ENCODE results near the gene TMEM9.

The TMEM9 gene

DNA sequence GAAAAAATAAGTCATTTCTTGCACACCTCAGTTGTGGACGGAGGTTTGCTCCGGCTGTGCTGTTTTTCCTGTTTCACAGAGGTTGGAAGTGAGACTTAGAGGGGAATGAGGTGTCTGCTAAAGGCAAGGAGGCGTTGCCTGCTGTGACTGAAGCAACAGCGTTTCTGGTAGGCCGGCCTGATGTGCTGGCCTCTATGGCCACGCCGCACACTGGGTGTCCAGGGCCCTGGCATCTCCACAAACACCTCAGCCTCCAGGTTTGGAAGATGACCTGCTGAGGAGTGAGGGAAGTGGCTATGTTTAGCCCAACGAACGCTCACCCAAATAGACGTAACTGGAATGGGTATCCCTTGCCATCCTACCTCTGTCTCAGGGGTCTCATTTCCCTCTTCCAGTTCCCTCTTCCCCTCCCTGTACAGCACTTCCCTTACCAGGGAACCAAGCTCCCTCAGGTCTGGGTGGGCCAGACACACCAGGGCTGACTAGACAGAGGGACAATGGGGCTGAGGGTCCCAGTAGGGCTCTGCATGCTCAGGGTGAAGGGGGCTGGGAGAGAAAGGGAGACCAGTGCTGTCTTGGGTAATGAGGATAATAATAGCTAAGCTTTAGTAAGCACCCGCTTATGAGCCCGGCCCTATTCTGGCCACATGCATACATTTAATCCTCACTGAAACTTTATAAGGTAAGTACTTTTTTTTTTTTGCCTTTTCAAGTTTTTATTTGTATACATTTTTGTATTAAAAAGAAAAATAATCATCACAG is 53.9 kb downstream of the TMEM9 start:
- no peak for DNase-seq

DNA sequence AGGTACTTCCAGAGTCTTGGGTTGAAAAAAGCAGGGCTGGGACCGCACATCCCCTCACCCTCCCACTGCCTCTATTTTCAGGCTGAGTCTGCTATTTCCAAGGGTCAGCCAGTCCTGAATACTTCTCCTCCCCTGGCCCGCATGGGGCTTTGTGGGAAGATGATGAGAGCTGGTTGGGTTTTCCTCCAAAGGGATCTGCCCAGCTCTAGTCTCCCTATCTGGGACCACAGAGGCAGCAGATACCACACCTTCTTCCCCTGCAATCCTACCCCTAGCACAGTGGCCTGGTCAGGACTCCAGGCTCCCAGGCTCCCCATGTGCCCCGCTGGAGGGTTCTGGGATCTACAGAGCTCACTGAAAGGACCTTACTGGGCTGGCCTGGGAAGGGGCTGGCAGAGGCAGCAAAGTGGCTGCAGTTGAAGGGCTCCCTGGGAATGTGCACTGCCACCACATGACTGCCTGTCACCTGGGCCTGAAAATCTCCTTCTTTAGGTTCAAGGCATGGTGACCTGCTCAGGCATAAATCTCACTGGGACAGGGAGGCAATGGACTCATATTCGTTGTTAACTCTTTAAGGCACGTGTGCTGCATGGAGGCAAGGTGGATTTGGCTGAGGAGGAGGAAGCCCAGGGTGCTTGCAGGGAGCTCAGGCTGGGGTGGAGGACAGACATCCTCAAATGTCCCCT is 55.1 kb downstream of the TMEM9 start:
- no peak for DNase-seq

DNA sequence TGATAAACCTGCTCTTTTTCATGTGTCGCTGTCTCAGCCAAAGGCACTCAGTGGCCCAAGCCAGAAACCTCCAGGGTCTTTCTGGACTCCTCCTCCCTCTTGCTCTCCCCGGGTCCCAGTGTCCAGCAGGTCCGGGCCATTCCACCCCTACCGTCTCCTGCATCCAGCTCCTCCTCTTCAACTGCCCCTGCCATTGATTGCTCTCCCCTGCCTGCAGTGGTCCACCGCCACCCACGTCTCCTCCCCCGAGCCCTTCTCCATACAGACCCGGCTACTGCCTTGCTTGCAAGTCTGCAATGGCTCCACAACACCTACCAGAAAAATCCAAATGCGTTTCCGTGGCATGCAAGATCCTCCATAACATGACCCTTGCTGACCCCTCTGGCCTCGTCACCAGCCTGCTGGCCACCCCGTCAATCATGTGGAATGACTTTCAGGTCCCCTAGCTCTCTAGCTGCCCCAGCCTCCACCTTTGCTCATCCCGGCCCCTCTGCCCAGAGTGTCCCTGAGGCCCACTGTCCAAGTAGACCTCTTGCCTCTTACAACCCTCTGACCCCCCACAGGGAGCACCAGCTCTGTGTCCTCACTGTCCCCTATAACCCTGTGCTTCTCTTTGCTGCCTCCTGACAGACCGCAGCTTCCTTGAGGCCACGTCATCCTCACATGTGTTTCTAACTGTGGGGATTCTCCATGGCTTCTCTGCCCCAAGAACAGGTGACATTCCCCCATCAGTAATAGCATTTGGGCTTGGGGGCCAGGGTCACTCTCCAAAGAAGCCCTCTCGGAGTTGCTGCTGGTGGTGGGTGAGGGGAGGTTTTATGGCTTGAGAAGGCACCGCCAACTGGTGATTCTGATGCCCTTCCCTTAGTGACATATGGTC is 57.1 kb downstream of the TMEM9 start:
- DNase-seq = no peak

DNA sequence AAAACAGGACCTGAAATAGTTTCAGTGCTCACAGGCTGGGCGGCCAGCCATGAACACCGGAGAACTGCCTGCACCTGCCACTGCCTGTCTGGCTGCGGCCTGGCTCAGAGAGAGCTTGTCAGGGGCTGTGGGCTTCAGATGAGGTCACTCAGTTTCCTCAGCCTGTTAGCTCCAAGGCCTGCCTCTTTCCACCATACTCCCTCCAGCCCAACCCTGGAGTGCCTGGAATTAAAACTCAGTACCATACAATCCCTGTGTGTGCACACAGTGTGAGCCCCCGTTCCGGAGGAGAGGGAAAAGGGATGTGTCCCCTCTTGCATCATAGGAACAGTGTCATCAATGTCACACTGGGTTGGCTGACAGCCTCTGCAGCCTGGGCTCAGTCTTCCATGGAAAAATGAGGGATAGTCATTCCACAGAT is 58.2 kb downstream of the TMEM9 start:
- DNase-seq = no peak

- DNase-seq = no peak
These were observed 58.7 kb downstream of the TMEM9 start for GRCh38 chr1:201095581-201095980.

GRCh38 chr1:201094832-201095231 is 59.4 kb downstream of the TMEM9 start:
- no peak for DNase-seq

GRCh38 chr1:201093962-201094361 is 60.3 kb downstream of the TMEM9 start:
- no peak for DNase-seq

GRCh38 chr1:201093561-201093960 is 60.7 kb downstream of the TMEM9 start:
- no peak for DNase-seq

- no peak for DNase-seq
These were observed 61.5 kb downstream of the TMEM9 start for GRCh38 chr1:201092738-201093137.

GRCh38 chr1:201091256-201091655 is 63.0 kb downstream of the TMEM9 start:
- DNase-seq = no peak

- no peak for DNase-seq
These were observed 63.7 kb downstream of the TMEM9 start for GRCh38 chr1:201090541-201090940.

- no peak for DNase-seq
These were observed 64.7 kb downstream of the TMEM9 start for GRCh38 chr1:201089596-201089995.

GRCh38 chr1:201088901-201089525 is 65.3 kb downstream of the TMEM9 start:
- DNase-seq = no peak

DNA sequence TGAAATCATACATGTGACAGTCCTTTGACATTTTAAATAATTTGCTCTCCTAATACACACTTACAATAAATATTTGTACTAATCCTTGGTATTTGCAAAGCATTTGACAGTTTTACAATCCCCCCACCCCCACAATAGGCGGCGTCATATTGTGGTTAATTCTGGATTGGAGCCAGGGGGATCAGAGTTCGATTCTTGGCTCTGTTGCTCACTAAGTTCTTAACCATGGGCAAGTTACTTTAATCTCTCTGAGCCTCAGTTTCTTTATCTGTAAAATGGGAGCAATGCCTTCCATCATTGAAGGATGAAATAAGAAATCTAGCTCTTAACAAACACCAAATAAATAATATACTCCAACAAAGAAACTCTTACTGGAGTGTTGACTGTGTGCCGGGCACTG is 65.9 kb downstream of the TMEM9 start:
- no peak for DNase-seq

DNA sequence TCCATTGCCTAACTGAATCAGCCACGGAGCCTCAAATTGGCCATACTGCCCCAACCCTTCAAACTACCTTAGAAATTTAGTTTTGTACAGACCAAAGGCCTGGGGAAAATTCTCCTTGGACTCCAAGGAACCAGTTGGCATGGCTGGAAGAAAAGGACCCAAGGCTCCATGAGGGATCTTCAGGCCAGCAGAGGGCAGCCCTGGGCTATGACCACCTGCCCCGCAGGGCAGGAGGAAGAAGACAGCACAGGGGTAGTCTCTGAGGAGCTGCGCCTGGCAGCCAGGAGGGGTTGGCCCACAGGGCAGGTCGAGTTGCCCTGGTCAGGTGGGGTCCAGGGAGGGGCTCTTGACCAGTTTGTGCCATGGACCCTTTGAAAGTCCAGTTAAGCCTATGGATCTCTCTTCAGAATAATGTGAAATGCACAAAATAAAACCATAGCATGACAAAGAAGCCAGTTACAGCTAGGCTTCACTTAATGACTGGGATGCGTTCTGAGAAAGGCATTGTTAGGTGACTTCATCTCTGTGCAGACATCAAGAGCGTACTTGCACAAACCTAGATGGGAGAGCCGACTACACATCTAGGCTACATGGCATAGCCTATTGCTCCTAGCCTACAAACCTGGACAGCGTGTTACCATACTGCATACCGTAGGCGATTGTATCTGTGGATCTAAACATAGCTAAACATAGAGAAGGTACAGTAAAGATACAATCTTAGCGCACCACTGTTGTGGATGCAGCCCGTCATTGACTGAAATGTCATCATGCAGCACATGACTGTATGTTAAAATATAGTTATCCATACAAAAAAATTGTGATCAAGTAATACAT is 68.2 kb downstream of the TMEM9 start:
- DNase-seq = peak; percentile 21 to 24
